ENCODE results near the gene CEBPA. TPM values are rescaled to one million over a fixed set of nuclear protein-coding genes. Genes with fewer than 3 reads are reported as not detected.

The CEBPA gene
- total and polyA plus RNA-seq, 2 donors (not counting 1 experiment from before 2014, with no cell fraction given): 1.7 to 2.6 TPM

DNA sequence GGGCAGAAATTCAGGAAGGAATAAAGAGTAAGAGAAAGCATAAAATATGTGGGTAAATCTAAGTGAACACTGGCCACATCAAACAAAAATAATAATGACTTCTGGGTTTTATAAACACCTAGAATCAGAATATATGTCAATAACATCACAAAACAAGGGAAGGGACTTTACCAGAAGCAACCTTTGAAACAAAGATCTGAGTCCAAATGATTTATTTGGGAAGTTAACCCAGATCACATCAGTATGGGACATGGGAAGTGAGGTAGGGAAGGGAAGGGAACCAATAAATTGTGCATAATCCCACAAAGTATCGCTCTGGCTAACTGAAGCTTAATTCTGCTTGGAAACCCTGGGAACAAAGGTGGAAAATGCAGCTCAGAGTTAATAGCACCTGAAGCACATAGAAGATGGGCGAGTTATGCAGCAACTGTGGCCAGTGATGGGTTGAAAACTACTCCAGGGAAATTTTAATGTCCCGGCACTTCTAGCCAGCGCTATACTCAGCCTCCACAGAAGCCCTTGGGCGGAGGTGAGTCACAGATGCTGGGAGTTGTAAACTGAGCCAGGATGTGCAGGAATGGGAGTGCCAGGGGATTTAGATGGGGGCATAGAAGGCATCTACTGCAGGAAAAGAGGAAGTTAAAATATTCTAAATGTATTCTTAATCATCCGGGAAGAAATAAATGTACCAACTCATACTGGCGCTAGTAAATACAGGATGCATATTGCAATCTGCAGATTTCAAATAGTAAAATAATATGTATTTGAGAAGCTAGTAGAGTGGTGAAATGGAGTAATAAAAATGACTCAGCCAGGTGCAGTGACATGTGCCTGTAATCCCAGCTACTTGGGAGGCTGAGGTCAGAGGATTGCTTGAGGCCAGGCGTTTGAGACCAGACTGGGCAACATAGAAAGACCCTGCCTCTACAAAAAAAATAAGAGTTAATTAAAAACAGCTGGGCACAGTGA, 37.0 kb upstream of the CEBPA start:
- Mint-ChIP-seq H3K9me3 (ENCODE audit: insufficient read depth) (peaks cover 2% of the 10 kb centered on the region), H3K4me3 (no peak overlapping the region), H3K4me1 (no peaks in the 10 kb centered on the region), H3K27ac (no peak overlapping the region), H3K27me3 (peaks cover 49% of the 10 kb centered on the region)
- H3K27ac ChIP-seq (ENCODE audit: low read length in 2 of 2): no peak overlapping the region
- DNase-seq (no peak), ATAC-seq (ENCODE audit: low read depth) (no peak)
- no peaks in the 10 kb centered on the region for H3K36me3 ChIP-seq (replicated peaks in 1 of 2; ENCODE audit: control extremely low read depth in 1 of 2, control insufficient read depth in 1 of 2, extremely low read depth in 1 of 2, insufficient read depth in 2 of 2, low read length in 1 of 2)
- H3K4me3 ChIP-seq (ENCODE audit: control extremely low read depth in 1 of 5, extremely low read depth in 1 of 5, insufficient read depth in 1 of 5, low read depth in 2 of 5, low read length in 4 of 5): no peak overlapping the region
- no peak overlapping the region for H3K4me2 ChIP-seq (replicated peaks; ENCODE audit: low read depth, low read length, poor library complexity, severe bottlenecking)
- no peaks in the 10 kb centered on the region for H4K20me1 ChIP-seq (ENCODE audit: control insufficient read depth, insufficient read depth, low read length, poor library complexity, severe bottlenecking)
- H3K79me2 ChIP-seq (ENCODE audit: control insufficient read depth, insufficient read depth, low read length): no peaks in the 10 kb centered on the region
- POLR2A ChIA-PET: no interaction called here
- H2AFZ ChIP-seq (ENCODE audit: insufficient read depth, low read depth, low read length, poor library complexity, severe bottlenecking): no peak overlapping the region
- H3K4me1 ChIP-seq (ENCODE audit: control insufficient read depth in 2 of 2, insufficient read depth in 2 of 2, low read length in 2 of 2): no peaks in the 10 kb centered on the region
- WGBS (ENCODE audit: insufficient coverage): 91% methylated on average over 6 of the region's 8 CpGs
- peaks cover 0 to 9% (median 6%) of the 10 kb centered on the region in 4 experiments for H3K27me3 ChIP-seq (replicated peaks in 1 of 4; ENCODE audit: control extremely low read depth in 1 of 4, control insufficient read depth in 3 of 4, insufficient read depth in 4 of 4, low read length in 3 of 4)
- TF ChIP-seq, protein P1, sequence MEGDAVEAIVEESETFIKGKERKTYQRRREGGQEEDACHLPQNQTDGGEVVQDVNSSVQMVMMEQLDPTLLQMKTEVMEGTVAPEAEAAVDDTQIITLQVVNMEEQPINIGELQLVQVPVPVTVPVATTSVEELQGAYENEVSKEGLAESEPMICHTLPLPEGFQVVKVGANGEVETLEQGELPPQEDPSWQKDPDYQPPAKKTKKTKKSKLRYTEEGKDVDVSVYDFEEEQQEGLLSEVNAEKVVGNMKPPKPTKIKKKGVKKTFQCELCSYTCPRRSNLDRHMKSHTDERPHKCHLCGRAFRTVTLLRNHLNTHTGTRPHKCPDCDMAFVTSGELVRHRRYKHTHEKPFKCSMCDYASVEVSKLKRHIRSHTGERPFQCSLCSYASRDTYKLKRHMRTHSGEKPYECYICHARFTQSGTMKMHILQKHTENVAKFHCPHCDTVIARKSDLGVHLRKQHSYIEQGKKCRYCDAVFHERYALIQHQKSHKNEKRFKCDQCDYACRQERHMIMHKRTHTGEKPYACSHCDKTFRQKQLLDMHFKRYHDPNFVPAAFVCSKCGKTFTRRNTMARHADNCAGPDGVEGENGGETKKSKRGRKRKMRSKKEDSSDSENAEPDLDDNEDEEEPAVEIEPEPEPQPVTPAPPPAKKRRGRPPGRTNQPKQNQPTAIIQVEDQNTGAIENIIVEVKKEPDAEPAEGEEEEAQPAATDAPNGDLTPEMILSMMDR (IDR thresholded peaks at IDR 0.05): no peak
- no peak for TF ChIP-seq EZH2 (IDR thresholded peaks at IDR 0.05; ENCODE audit: borderline replicate concordance, insufficient read depth, low read depth, low read length, poor library complexity, severe bottlenecking)
- no peak overlapping the region for H3K9ac ChIP-seq (ENCODE audit: low read length)
- H3K9me3 ChIP-seq (ENCODE audit: control extremely low read depth in 1 of 3, control insufficient read depth in 2 of 3, insufficient read depth in 1 of 3, low read length in 2 of 3): no peaks in the 10 kb centered on the region
- intact Hi-C loops (cut with micrococcal nuclease): no loop called here
- CTCF ChIA-PET: no interaction called here

DNA sequence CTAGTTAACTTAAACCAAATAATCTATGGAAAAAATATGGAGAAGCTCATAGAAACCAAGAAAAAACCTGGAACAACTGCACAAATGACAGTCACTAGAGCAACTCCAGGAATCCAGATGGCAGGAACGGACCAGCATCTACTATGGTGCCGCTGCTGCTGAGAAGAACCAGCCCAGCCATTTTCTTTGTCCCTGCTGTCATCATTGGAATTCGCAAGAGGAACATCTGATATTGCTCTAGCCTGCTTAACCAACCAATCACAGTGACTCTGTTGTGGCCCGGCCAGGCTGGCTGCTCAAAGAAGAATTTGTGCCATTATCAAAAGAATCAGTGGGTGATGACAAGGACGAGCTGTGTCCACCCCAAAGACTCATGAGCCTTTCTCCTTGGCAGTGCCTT, 33.1 kb upstream of the CEBPA start:
- TF ChIP-seq EZH2 (IDR thresholded peaks at IDR 0.05; ENCODE audit: borderline replicate concordance, insufficient read depth, low read depth, low read length, poor library complexity, severe bottlenecking): no peak
- TF ChIP-seq, protein P1 (IDR thresholded peaks at IDR 0.05): no peak
- intact Hi-C loops (cut with micrococcal nuclease): no loop called here
- POLR2A ChIA-PET: no interaction called here
- no peak overlapping the region for H3K27ac Mint-ChIP-seq
- no peaks in the 10 kb centered on the region for H3K27me3 ChIP-seq (replicated peaks in 1 of 4; ENCODE audit: control extremely low read depth in 1 of 4, control insufficient read depth in 3 of 4, insufficient read depth in 4 of 4, low read length in 3 of 4)
- H3K9me3 Mint-ChIP-seq (ENCODE audit: insufficient read depth): peaks cover 2% of the 10 kb centered on the region
- H3K4me3 Mint-ChIP-seq: no peak overlapping the region
- no peaks in the 10 kb centered on the region for H3K36me3 ChIP-seq (replicated peaks in 1 of 2; ENCODE audit: control extremely low read depth in 1 of 2, control insufficient read depth in 1 of 2, extremely low read depth in 1 of 2, insufficient read depth in 2 of 2, low read length in 1 of 2)
- CTCF ChIA-PET: no interaction called here
- no peak overlapping the region for H3K9ac ChIP-seq (ENCODE audit: low read length)
- peaks cover 17 to 19% of the 10 kb centered on the region in 2 donors for H3K4me1 ChIP-seq (ENCODE audit: control insufficient read depth in 2 of 2, insufficient read depth in 2 of 2, low read length in 2 of 2)
- no peak overlapping the region for H3K4me2 ChIP-seq (replicated peaks; ENCODE audit: low read depth, low read length, poor library complexity, severe bottlenecking)
- no peak for ATAC-seq (ENCODE audit: low read depth)
- no peaks in the 10 kb centered on the region for H4K20me1 ChIP-seq (ENCODE audit: control insufficient read depth, insufficient read depth, low read length, poor library complexity, severe bottlenecking)
- H3K4me3 ChIP-seq (ENCODE audit: control extremely low read depth in 1 of 5, extremely low read depth in 1 of 5, insufficient read depth in 1 of 5, low read depth in 2 of 5, low read length in 4 of 5): no peak overlapping the region
- no peak overlapping the region for H2AFZ ChIP-seq (ENCODE audit: insufficient read depth, low read depth, low read length, poor library complexity, severe bottlenecking)
- 98% methylated on average over 5 of the region's 5 CpGs for WGBS (ENCODE audit: insufficient coverage)
- H3K4me1 Mint-ChIP-seq: peaks cover 14% of the 10 kb centered on the region
- peaks cover 0 to 5% (median 0%) of the 10 kb centered on the region in 3 donors for H3K9me3 ChIP-seq (ENCODE audit: control extremely low read depth in 1 of 3, control insufficient read depth in 2 of 3, insufficient read depth in 1 of 3, low read length in 2 of 3)
- H3K27ac ChIP-seq (ENCODE audit: low read length in 2 of 2): no peak overlapping the region
- H3K79me2 ChIP-seq (ENCODE audit: control insufficient read depth, insufficient read depth, low read length): no peaks in the 10 kb centered on the region
- peaks cover 20% of the 10 kb centered on the region for H3K27me3 Mint-ChIP-seq
- no peak for DNase-seq

Measured in B cell (primary cell).